HG02678 (cell line): Measurements from ENCODE around the gene GPC5.
"Not testable (repeated sequence)": the region's sequence is repeated elsewhere in the genome, so short reads cannot be mapped to it uniquely, and the experiment has no call there.

Experiments
- ATAC-seq: cut with Tn5 transposase; IDR thresholded peaks from one replicate; pipeline ENCODE4 v1.9.1; 2021; ENCODE audit warnings: mild to moderate bottlenecking, moderate library complexity; ENCODE audit not compliant: unreplicated experiment

The GPC5 gene

DNA sequence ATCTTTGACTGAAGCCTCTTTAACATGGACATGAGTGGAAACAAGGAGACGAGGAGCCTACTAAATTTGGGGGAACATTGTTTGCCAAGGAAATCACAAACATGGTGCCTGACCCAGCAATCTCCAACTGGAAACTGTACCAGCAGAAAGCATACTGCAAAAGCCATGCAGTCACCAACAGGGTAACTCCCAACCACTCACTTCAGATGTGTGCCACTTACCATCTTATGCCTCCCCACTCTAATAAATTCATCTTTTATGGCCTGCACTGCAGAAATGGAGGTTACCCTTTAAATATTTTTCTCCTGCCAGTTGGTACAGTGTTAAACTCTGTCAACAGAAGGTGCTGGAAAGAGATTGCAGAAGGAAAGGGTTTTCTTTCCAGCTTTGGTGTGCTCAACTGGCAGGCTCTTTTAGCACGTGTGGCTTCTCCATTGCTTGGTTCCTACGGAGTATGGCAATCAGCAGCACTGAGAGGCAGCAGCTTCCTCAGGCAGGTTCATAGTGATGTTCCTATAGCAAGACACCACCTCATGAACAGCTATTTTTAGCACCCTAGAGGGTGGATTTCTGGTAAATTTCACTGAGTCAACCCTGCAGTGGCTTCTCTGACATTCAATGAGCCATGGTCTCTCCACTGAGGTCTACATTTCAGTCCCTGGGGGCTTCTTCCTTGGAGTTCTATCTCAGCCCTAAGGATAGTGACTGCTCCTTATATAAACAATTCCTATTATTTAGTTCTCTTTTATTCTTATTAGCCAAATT is 29.6 kb upstream of the GPC5 start:
- ATAC-seq = no peak

- no peak for ATAC-seq
Observed at GRCh38 chr13:91369441-91369831, 29.0 kb upstream of the GPC5 start.

GRCh38 chr13:91370501-91370900 is 27.9 kb upstream of the GPC5 start:
- ATAC-seq = no peak

GRCh38 chr13:91372911-91373310 is 25.5 kb upstream of the GPC5 start:
- no peak for ATAC-seq

DNA sequence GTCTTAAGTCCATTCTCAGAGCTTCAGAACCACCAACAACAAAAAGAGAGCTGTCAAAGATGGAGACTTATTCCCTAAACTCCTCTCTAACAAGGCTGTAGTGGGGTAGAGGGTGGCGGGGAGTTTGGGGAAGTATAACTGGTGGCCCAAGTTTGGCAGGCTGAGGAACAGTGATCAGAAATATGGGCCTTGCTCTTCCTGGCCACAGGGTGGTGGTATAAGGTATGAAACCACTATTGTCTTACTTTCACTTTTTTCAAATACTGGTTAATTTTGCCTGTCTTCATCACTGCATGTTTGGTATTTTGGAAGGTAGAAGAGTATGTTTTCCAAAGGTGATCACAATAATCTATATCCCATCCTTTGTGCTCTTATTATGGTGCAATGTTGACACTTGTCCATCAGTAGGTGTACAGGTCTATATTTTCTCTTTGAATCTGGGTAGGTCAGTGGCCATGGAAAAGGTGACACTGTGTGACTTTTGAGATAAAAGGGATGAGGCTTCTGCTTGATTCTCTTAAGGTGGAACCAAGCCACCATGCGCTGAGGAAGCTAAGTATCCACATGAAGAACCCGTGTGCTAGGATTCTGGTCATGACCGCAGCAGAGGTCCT is 23.2 kb upstream of the GPC5 start:
- ATAC-seq = peak; percentile 97

DNA sequence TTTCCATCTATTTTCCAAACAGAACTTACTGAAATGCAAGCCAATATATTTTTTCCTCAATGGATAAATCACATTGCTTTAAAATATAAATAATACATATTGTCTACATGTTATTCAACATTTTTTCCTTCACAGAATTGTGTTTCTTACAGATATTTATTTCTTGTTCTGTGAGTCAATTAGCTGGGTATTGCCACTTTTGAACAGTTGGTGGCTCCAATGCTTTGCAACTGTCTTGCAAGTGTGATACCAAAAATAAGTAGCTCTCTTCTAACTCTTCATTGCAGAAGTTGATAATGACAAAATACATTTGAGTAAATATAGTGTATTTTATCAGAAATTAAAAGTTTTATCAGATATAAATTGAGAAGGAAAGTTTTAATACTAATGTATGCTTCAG is 17.1 kb upstream of the GPC5 start:
- no peak for ATAC-seq

GRCh38 chr13:91383836-91384235 is 14.6 kb upstream of the GPC5 start:
- ATAC-seq = no peak

DNA sequence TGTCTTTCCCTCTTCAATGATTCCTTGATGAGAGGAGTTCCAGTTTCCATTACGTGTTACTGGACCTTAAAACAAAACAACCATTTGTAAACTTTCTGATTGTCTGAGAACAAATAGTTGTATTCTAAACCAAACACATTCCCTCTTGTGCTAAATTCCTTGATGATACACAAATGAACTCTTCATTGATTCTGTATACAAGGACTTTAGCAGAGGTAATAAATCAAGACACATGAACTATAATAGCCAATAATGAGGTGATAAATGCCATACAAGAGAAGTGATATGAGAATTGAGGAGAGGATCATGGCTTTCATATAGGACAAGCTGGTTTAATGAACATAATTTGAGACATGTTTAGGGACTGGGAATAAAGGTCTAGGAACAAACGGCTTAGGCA is 13.5 kb upstream of the GPC5 start:
- no peak for ATAC-seq

DNA sequence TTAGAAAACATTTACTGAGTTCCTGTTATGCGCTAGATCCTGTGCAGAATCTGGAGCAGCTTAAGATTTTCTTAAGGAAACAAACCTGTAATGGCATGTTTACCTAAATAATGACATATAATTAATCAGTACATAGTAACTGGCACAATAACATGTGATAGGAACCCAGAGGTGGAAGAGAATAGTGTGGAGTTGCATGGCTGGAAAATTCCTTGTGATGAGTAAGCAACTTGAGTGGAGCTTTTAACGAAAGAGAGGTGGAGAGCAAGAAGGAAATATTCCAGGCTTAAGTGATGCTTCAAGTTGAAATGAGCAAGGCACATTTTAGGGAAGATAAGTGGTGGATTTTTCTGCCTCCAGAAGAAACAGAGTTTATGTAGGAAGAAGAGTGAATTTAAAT is 9.2 kb upstream of the GPC5 start:
- no peak for ATAC-seq

DNA sequence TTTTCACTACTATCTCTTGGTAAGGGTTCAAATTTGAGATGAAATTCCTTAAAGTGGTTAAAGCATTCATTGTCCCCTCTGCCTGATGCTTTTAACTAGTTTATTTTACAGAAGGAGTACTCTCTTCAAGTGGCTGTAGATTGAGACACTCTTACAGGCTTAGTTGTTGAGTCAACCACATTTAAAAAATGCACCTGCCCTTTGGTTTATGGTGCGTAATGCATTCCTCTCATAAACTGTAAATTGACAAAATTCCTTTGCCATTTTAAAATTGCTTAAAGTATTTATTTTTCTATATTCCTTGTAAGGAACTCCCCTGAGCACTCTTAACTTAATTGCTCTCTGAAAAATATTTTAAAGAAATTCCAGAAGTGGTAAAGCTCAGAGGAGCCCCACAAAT is 826 bp upstream of the GPC5 start:
- ATAC-seq = no peak

DNA sequence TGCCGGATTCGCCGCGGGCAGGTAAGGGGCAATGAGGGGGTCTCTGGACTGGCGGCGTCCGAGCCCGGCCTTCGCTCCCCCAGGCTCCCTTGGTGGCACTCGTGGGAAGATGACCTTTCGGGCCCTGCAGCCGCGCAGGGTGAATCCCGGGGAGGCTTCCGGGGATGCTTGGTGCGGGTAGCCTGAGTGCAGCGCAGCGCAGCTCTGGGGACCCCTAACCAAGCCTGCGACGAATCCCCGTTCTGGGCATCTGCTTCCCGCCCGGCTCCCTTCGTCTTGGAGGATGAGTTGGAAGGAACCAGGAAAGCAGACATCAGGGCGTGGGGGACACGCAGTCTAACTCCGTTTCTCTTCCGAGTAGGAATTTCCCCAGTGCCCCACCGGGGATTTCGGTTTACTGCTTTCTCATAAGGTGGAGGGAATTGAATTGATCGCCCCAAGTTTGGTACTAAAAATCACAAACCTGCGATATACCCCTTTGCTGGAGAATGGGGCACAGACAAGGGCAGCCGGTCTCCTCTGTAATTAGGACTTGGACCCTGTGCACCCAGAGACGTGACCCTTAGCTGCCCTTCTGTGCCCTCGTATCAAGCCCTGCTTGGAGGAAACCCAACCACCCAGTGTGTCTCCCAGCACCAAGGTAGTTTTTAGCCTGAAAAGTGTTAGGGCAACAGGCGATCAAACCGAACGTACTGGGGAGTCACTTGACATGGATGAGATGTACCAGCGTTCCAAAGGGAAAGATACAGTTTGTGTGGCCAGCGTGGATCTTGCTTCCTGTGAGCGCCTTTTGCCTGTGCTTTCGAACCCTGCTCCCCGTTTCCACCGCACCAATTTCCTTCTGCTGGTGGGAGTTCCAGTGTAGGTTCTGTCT is 1.0 kb downstream of the GPC5 start:
- peak; percentile 21 for ATAC-seq

DNA sequence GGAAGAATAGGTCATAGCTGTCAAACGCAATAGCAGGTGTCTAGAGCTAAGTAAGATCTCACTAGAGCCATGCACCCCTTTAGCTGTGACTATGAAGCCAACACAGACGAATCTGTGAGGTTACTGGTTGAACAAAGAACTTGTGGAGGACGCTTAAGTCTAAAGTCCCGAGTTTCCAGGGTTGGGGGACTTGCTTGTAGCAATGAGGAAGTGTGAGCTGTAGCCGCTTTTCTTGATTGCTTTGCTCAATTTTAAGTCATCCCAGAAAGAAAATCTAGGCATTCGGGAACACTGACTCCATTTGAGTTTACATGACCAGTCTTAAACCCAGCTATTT is 1.6 kb downstream of the GPC5 start:
- ATAC-seq = no peak

- no peak for ATAC-seq
Observed at GRCh38 chr13:91400671-91401070, 2.2 kb downstream of the GPC5 start.

DNA sequence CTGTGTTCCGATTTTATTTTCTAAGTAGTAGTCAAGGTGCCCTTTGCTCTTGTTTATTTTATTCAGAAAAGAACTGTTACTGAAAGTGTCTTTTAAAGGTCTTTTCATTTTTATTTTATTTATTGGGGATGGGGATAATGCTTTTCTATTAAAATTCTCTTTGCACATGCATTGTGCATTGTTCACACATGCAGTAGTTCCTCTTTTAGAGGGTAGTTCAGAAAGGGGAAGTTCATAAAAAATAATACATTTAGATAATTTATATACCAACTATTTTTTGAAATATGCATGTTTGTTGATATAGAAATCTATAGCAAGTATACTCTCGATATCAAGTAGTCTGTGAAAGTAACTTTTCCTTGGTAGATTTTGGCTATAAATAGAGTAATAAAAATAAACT is 3.5 kb downstream of the GPC5 start:
- no peak for ATAC-seq

- ATAC-seq = peak; percentile 78
Observed at GRCh38 chr13:91405240-91405639, 6.8 kb downstream of the GPC5 start.

GRCh38 chr13:91406619-91407018 is 8.2 kb downstream of the GPC5 start:
- peak; percentile 62 for ATAC-seq

DNA sequence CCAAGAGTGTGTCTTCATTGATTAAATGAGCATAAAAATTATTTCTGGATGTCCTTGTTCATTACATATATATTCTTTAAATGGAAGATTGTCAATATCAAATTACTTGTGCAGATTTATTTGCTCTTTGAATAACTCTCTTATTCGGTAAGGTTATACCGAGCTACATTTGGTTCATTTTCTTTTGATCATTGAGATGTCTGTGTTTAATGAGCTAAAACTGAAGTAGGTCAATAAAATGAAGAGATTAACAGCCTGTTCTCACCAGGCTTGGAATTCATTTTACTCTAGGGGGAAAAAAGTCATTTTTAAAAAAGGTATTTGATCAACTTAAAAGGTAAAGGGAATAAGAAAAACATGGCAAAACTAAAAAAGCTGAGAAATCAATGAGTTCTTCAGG is 10.6 kb downstream of the GPC5 start:
- ATAC-seq = no peak

DNA sequence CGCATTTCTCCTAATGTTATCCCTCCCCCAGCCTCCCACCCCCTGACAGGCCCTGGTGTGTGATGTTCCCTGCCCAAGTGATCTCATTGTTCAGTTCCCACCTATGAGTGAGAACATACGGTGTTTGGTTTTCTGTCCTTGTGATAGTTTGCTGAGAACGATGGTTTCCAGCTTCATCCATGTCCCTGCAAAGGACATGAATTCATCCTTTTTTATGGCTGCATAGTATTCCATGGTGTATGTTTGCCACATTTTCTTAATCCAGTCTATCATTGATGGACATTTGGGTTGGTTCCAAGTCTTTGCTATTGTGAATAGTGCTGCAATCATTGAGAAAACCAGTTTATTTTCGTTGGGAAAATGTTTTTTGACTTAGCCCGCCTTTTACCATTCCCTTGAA is 18.2 kb downstream of the GPC5 start:
- not testable (repeated sequence) for ATAC-seq

- no peak for ATAC-seq
Observed at GRCh38 chr13:91417660-91418325, 19.4 kb downstream of the GPC5 start.

DNA sequence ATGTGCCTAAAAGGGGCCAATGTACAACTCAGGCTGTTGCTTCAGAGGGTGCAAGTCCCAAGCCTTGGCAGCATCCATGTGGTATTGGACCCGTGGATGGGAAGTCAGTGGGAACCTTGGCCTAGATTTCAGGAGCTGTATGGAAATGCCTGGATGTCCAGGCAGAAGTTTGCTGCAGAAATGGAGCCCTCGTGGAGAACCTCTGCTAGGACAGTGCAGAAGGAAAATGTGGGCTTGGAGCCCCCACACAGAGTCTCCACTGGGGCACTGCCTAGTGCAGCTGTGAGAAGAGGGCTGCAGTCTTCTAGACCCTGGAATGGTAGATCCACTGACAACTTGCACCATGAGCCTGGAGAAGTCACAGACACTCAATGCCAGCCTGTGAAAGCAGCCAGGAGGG is 28.5 kb downstream of the GPC5 start:
- ATAC-seq = no peak

DNA sequence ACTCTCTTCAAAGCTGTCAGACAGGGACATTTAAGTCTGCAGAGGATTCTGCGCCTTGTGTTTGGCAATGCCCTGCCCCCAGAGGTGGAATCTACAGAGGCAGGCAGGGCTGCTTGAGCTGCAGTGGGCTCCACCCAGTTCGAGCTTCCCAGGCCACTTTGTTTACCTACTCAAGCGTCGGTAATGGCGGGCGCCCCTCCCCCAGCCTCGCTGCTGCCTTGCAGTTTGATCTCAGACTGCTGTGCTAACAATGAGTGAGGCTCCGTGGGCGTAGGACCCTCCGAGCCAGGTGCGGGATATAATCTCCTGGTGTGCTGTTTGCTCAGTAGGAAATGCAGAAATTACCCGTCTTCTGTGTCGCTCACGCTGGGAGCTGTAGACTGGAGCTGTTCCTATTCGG is 40.3 kb downstream of the GPC5 start:
- ATAC-seq = not testable (repeated sequence)
